ENCODE measurements around the gene ATP8A2.

ATP8A2 gene

DNA sequence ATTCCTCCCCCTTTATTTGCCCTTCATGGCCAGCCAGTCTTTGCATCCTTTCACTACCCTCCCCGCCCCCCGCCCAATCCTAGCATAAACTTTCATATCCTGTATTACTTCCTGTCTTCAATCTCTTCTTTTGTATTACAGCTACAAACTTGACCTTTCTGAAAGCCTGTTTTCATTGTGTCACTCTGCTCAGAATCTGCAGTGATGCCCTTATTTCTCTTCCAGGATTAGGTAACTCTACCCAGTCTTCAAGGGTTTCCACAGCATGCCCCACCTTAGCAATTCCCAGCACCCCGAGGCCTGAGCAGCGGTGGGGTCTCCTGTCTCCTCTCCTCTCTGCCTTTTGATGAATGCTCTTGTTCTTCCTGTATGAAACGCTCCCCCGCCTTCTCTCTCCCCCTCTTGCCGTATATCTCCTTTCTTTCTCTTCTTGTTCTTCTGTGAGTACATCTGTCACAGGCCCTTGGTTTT is 534.5 kb downstream of the ATP8A2 start:
- DNase-seq (ENCODE audit: low read depth in 1 of 2, low spot score in 1 of 2), result no peak

DNA sequence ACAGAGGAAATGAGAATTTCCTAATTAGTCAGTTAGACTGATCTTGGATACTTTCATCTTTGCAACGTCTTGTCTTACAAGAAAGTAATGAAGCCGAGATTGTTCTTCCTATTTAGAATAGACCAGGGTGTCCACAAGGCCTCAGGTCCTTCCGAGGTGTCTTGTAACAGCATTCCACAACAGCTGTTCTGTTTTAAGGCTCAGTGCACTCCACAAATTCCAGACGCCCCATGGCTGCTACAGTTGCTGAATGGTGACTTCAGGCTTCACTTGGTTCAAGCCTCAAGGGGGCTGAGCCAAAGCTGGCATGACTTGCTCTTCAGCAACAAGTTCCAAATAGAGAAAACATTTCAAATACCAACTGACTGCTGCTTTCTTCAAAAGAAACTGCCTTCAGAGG is 536.6 kb downstream of the ATP8A2 start:
- DNase-seq (ENCODE audit: low read depth in 1 of 2, low spot score in 1 of 2), result no peak

DNA sequence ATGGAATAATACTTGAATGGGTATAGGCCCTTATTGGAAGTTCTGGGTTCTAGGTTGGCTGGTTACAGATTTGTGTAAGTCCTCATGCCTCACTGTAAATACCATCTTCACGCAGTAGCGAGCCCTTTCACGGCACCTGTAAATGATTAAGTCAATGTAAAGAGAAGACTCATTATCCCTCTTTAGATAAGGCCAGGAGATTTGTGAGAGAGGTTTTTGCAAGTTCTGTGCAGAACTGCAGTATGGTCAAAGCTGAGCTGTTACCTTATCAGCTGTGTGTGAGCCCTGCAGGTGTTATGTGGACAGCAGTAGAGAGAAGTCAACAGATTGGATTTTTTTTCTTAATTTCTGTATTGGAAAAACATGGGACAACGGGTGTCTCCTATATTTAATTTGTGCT is 538.5 kb downstream of the ATP8A2 start:
- DNase-seq (ENCODE audit: low read depth in 1 of 2, low spot score in 1 of 2), result no peak

DNA sequence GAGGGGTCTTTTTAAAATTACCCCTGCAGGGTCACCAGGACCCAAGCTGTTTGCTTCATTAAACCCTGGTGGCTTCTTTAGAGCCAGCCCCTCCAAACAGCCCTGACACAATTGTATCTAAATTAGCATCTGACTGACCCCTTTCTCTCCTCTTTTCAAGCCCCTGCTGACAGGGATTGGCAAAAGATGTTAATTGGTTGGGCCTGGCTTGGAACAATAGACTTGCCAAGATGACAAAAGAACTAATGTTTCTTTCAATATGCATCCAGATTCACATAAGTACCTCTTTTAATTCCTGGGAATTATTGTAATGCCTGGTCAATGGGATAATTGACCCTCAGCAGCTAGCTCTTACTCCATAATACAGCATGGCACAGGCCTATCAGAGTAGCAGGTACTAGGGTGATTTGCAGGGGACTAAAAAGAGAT is 539.2 kb downstream of the ATP8A2 start:
- no peak for DNase-seq (ENCODE audit: low read depth in 1 of 2, low spot score in 1 of 2)

DNA sequence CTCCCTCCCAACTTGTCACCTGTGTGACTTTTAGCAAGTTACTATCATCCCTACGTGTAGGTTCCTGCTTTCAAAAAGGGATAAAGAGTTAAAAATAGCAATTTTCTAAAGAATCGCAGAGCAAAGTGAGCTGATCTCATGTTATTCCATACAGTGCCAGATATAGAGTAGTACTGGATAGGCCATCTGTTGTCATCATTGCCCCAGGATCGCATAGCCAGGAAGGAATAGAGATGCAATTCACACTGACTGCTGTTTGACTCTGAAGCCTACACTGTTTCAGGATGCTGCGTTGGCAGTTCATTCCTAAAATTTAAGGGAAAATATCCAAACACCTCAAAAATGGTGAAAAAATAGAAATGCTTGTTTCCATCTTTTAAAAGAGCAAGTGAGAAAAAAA is 541.2 kb downstream of the ATP8A2 start:
- DNase-seq (ENCODE audit: low read depth in 1 of 2, low spot score in 1 of 2), result no peak

DNA sequence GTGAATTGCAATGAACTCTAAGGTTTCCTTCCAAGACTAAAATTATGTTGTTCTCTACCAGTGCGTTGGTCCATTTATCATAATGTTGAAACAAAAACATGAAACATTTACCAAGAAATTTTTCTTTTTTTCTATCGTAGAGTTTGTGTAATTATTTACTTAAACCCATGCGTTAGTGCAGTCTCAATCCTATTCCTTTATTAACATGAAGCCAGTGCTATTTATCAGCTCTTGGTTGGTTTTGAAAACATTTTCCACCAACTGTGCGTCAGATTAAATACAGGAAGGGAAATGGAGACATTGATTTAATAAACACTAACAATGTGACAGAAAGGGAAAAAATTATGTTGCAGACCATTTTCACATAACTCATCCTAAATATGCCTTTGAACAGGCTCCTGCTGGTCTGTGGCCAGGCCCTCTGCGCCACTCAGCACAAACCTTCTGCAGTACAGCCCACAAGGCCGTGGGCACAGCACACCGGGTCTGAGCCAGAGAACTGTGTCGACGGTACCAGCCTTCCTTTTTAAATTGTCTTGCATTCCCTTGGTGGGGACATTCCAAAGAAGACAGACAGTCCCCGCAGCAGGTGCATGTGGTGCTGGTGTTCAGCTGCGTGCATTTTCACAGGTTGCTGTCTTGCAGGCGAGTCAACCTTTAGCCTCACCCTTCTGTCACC is 544.2 kb downstream of the ATP8A2 start:
- DNase-seq (ENCODE audit: low read depth in 1 of 2, low spot score in 1 of 2), result no peak

DNA sequence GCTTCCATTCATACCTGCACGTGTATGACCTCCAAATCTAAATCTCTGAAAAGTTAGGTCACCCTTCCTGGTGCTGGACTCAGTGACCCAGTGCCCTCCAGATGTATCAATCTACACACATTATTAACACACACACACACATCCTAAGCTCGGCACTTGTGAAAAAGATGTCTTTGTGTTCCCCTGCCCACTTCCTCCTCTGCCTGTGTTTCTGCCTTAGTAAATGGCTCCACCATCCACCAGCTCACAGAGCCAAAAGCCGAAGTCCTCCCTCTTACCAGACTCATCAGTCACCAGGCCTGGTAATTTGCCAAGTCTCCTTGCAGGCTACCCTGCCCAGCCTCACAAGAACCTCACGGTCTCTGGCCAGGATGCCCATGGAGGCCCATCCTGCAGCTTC is 548.5 kb downstream of the ATP8A2 start:
- no peak for DNase-seq (ENCODE audit: low read depth in 1 of 2, low spot score in 1 of 2)

DNA sequence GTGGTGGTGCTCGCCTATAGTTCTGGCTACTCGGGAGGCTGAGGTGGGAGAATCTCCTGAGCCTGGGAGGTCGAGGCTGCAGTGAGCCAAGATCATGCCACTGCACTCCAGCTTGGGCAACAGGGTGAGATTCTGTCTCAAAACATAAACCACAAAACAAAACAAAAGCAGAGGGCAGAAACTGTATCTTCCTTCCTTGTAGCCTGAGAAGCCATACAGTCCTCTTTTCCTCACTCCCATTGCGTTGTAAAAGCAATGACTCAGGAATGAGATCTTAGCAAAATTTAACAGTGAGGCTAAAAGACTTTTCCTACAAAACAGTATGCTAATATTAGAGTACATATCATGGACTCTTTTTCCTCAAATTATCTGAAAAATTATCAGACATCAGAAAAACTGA is 549.2 kb downstream of the ATP8A2 start:
- DNase-seq (ENCODE audit: low read depth in 1 of 2, low spot score in 1 of 2), result no peak

DNA sequence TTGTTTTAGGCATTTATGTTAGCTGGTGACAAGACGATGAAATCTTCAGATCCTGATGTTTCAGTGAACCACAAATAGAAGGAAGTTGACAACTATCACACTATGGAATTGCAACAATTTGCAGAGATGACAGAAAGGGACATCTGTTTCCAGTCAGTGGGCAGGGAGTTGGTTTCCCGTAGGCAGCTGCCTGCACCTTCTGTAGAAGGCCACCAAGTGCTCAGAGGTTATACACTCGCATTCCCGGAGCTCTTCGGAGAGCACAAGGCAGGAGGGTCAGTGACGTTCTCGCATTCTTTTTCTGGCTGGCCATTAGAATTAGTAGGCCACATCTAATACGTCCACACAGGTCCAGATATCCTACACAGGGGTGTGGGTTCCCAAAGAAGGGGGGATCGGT is 550.6 kb downstream of the ATP8A2 start:
- DNase-seq (ENCODE audit: low read depth in 1 of 2, low spot score in 1 of 2), result no peak

DNA sequence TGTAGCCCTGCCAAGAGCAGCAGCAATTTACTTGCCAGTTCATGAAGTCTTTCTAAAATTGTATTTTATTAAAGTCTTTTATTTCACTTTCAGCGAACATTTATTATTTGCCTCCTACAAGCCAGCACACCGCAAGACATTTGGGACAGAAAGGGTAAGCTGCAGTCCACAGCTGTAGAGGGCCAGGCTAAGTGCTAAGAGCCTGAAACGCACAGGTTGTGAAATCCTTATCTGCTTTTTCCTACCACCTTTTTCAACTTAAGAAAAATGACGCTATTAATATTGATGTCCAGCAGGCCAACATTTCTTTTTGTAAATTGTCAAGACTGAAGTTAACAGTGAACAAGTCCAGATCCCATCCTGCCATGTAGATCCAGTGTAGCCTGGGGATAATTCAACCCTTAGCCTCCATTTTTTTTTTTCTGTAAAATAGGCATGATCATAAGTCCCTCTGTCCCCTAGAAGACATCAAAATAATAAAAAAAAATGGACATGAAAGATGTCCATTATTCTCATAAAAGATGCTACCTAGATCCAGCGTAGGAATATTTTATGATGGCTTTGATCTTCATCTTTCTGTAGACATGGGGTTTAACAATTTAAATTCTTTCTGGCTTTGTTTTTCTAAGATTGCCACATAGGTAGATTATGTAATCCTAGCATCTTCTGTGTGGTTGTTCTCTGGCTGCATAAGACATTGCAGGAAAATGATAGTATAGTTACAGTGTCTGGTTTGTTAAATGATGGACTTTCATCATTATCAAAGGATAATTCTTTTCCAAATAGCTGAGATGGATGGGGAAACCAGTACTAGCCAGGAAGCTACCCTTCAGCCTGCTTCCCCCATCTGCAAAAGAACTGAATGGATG is 551.7 kb downstream of the ATP8A2 start:
- no peak for DNase-seq (ENCODE audit: low read depth in 1 of 2, low spot score in 1 of 2)

DNA sequence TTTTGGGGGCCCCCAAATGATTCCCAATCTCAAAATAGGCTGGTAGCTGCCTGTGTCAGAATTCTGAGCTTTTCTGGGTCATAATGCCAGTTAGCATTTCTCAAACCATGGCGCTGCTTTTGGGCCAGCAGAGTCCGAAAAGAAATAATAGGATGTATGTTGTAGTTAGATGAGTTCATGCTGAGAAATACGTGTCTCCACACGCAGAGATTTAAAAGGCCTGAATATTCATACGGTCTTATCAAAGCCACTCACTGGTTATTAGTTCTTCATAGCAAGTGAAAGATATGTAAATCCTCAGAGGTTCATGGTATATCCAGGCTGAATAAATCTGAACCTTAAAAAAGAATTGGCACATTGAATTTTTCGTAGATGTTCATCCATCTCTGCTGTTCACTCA is 555.6 kb downstream of the ATP8A2 start:
- DNase-seq (ENCODE audit: low read depth in 1 of 2, low spot score in 1 of 2), result no peak

DNA sequence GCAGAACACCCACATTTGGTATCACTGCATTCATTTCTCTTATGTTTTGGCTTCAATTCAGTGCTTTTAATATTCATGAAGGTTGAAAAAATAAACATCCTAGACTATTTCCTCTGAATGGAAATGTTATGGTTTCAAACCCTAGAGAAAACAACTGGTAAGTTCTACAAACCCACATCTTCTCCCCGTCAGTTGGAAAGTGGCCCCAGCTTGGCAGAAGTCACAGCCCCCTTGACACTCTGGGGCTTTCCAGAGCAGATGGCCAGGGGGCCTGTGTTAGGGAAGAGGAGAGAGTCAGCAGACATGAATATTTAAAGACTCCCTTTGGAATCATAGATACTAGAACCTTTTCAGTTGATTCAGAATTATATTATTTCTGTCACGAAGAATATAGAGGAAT is 556.2 kb downstream of the ATP8A2 start:
- no peak for DNase-seq (ENCODE audit: low read depth in 1 of 2, low spot score in 1 of 2)

DNA sequence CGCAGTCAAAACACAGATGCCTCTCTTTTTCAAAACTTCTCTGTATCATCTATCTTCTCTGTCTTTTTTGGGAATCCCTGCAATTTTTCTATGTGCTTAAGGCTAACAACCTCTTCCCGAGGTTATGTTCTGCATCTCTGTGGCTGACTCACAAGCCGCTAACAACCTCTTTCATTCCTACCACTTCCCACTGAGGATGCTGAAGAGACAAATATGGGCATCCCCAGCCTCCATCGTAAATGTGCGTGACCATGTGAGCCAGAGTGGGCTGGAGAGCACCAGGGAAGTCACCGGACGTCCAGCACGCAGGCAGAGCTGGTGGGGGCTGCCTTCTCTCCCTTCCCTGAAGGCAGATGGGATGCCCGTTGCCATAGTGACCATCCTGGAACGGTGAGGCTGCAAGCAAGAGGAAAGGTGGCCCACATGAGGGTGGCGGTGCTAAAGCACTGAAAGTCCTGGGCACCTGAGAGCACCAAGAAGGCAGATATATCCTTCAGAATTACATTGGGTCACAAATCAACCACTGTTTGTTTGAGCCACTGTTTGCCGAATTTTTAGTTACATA is 557.2 kb downstream of the ATP8A2 start:
- DNase-seq (ENCODE audit: low read depth in 1 of 2, low spot score in 1 of 2), result no peak

DNA sequence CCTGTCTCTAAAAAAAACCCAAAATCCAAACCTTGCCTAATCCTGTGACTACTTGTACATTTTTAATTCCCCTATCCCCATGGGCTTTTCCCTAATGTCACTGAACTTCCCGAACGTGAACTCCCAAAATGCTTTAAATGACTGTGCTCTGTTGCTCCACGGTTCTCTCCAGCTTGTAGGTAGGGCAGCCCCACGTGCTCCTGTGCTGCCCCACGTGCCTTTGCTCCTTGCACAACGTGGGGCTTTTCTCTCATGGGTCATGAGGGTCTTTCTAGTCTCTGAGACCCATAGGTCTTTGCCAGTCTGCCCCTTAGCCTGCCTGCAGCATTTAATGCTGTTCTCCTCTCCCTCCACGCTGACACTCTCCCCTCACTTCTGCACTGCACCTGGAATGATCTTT is 558.0 kb downstream of the ATP8A2 start:
- DNase-seq (ENCODE audit: low read depth in 1 of 2, low spot score in 1 of 2), result no peak

DNA sequence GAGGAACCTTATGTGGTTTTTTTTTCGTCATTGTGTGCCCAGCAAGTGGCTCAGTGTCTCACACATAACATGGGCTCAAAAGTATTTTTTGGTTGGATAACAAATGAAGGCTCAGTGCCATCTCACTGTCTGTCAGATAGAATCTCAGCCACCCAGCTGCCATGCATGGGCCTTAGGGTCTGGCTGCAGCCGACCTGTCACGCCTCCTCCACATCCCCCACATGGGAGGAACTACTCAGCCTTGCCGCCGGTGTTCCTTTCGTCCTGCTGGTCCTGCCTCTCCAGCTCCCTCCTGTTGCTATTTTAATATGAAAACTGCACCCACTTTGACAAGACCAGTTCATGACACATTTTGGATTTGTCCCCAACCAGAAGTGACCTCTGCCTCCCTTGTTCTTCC is 558.9 kb downstream of the ATP8A2 start:
- no peak for DNase-seq (ENCODE audit: low read depth in 1 of 2, low spot score in 1 of 2)

DNA sequence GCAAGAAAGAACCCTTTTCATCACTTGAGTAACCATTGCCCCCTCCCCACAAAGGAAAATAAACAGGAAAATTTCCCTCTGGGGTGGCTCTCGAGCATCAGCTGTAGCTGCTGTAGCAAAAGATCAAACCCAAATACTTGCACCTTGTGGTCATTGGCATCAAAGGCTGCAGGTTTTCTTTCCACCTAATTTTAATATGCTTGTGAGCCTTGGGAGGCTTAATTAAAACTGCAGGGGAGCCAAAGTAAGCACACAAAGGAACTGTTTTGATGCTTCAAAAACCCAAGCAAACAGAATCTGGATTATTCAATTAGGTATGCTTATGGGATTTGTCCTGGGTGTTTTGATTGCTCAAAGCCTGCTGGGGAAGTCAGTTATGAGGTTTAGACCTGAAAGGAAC is 560.6 kb downstream of the ATP8A2 start:
- DNase-seq (ENCODE audit: low read depth in 1 of 2, low spot score in 1 of 2), result no peak

DNA sequence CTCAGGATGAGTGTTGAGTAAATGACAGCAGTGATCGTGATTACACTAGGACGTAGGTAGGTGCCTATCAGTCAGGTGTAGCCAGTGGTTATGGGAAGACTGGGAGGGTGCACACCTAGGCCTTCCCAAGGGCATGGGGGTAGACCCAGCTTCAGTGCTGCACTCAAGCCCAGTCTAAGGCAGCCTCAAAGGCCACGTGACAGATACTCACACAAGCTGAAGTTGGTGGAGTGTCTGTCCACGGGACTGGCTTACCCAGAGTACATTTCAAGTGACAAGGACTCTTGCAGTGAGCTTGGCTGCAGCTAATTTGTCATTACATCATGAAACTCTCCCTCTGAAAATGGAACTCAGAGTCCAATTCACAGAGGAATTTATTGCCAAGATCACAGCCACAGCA is 561.7 kb downstream of the ATP8A2 start:
- DNase-seq (ENCODE audit: low read depth in 1 of 2, low spot score in 1 of 2), result no peak

DNA sequence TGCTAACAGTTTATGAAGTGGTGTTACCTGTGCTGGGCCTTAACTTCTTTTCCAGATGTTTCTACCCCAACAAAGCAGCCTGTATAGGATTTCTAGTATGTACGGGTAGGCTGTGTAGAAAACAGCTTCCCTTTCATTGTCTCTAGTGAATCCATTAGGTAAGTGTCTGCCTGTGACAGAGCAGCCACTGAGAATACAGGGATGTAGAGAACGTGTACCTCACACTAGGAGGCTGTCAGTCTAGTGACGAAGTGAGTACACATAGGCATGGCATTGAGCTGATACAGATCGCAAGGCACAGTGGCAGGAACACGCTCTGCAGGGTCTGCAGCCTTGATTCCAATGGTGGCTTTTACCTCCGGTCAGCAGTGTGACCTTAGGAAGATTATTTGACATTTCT is 562.4 kb downstream of the ATP8A2 start:
- no peak for DNase-seq (ENCODE audit: low read depth in 1 of 2, low spot score in 1 of 2)

DNA sequence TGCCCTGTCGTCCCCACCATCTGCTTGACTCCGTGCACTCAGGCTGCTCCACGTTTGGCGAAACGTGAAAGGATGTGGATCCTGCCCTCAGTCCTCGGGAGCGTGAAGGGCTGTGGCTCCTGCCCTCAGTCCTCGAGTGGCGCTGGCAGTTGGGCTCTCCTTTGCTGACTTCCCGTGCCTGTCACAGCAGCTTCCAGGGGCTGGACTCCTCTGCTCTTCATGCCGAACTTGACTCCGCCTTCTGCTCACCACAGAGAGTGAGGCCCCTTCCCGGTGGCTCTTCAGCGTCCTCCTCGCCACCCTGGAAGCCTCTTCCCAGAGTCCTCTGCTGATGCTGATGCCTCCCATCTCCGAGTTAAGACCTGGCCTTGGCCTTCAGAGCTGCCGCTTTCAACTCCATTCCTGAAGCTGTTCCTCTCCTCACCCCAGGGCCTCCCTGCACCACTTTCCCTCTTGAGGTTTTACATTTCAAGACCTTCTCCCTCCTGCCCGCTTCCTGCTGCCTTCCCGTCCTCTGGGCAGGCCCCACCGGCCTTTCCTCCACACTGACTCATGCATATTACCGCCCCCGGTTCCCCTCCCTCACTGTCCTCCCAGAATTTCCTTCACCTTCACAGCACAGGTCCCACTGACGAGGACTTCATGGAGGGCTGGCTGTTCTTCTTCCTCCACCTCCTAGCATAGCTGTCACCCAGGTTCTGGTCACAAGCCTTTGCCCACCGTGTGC is 568.4 kb downstream of the ATP8A2 start:
- DNase-seq (ENCODE audit: low read depth in 1 of 2, low spot score in 1 of 2), result no peak

DNA sequence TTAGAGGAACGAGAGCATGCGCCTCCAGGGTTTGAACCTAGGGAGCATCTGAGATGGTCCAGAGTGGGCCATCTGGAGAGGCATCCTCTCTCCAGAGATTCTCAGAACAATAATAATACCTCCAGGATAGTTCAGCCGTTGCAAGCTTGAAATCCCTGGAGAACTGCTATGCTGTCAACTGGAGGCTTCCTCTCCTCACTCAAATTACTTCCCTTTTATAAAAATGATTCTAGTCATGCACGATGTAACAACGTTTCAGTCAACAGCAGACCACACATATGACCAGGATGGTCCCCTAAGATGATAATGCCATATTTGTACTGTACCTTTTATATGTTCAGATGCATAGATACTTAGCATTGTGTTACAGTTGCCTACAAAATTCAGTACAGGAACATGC is 571.3 kb downstream of the ATP8A2 start:
- DNase-seq (ENCODE audit: low read depth in 1 of 2, low spot score in 1 of 2), result no peak

DNA sequence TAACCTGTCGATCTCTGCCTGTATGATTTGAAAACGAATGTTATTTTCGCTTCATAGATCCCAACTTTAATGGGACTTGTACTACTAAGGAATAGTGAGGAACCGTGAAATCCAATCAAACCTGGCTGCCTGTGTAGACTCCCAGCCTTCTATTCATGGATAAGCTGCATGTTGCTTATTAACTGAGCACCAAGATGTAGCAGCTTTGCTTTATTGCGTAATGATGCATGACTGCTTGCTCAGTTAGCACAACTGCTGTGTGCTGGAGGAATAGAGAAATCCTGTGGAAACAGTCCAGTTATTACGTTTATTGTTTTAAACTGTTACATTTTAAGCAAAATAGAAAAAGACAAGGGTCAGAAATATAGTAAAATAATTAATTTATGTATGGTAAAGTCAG is 571.9 kb downstream of the ATP8A2 start:
- DNase-seq (ENCODE audit: low read depth in 1 of 2, low spot score in 1 of 2), result no peak

DNA sequence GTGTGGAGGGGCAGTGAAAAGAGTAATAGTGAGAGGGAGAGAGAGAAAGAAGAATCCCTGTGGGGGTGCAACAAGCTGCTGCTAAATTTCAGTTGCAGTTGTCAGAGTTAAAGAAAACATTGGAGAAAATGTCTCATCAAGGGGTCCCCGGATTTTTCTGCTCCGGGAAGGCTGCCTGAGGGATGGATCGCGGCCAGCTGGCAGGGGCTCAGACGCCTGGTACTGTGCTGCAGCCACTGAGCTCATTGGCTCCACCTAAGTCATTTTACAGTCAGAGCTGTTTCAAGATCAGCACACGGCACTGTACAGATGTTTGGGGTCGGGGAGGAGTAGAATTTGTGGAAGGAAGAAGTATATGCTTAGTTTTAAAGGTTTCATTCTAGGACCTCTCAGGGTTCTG is 573.8 kb downstream of the ATP8A2 start:
- no peak for DNase-seq (ENCODE audit: low read depth in 1 of 2, low spot score in 1 of 2)

All from stimulated activated CD4-positive, alpha-beta T cell treated with anti-CD3 and anti-CD28 coated beads, Interleukin-15, amount 100 ng/mL, for 1 hour (primary cell).